Stimulated activated CD8-positive, alpha-beta memory T cell treated with anti-CD3 and anti-CD28 coated beads, Interleukin-15, amount 100 ng/mL, for 1 hour (primary cell): ENCODE data around the gene PLAU.
"Not testable (repeated sequence)": the region's sequence is repeated elsewhere in the genome, so short reads cannot be mapped to it uniquely, and the experiment has no call there.

ENCODE experiments used
- DNase-seq: peaks from one replicate; pipeline ENCODE4 v3.0.0-alpha.2; 2020; ENCODE audit warnings: low read depth

The PLAU gene

GRCh38 chr10:73898730-73899410 lies 12.1 kb upstream of the PLAU start:
- no peak for DNase-seq

GRCh38 chr10:73899423-73899822 lies 11.5 kb upstream of the PLAU start:
- no peak for DNase-seq

GRCh38 chr10:73900064-73900463 lies 10.9 kb upstream of the PLAU start:
- no peak for DNase-seq

DNA sequence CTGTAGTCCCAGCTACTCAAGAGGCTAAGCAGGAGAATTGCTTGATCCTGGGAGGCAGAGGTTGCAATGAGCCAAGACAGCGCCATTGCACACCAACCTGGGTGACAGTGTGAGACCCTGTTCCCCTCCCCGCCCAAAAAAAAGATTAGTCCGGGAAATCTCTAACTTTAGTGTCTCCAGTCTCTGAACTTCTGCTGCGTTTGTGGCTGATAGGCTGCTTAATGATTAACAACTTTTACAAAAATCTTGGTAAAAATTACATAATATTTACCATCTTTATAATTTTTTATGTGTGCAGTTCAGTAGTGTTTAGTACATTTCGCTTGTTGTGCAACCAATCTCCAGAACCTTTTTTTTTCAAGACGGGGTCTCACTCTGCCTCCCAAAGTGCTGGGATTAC lies 9.7 kb upstream of the PLAU start:
- DNase-seq: no peak

GRCh38 chr10:73902351-73902750 lies 8.6 kb upstream of the PLAU start:
- no peak for DNase-seq

DNA sequence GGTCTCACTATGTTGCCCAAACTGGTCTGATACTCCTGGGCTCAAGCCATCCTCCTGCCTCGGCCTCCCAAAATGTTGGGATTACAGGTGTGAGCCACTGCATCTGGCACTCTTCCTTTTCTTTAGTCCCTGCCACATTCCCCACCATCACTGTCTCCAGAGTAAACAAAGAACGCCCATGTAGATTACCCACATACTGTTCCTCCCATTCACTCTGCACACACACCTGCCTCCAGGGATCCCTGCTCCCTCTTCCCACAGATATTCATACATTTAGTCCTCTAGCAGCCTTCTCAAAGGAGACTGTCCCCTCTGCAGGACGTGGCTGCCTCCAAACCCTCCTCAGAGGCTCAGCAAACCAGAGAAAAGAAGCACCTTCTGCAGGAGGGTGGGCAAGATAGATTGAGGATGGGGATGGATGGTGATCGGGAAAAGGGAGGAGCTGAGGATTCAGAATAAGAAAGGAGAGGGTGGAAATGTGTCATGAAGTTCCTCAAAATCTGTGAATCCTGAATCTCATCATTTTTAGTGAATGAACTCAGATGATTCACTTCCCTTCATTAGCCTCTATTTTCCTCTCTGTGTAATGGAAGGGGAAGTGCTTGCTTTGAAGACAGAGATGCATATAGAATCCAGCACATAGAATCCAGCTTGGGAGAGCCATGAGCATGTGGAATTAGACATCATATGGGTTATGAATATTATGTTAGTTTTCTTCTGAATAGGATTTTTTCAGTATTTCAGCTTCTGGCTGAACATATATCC lies 5.5 kb upstream of the PLAU start:
- no peak for DNase-seq

DNA sequence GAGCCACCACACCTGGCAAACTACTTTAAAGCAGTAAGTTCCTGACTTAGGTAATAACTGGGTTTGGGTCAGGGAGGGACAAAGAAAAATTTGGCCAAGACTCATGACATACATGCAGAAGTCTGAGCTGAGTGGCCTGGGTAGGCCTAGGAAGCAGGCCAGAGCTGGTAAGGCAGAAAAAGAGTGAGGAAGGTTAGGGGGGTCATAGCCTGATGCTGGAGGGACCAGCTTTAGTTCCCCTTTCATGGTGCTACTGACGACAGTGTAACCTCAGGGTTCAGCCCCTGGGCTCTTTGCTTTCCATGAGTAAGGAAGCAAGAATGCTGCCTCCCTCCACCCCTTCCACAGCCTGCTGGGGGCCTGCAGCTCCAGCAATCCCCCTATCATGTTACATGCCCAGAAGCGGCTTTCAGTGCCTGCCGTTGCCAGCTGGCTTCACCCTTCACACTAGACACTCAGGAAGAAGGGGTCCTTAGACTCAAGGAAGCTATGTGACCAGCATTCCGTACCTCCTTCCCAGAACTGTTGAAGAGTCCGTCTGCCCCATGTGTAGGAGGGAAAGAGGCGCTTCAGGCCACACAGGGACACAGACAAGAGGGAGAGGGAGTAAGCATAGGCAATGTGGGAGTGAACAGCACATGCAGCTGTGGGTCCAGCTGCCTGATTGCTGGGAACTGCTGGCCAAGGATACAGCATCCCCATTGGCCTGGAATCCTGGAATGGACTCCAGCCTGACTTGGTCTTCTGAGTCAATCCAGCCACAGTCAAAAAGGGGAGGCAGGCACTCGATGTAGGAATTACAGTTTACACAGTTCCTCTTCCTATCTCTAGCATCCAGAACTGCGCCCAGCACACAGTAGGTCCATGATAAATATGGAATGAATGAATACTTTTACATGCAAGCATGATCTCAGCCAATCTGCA lies 4.1 kb upstream of the PLAU start:
- no peak for DNase-seq

- no peak for DNase-seq
Measured at GRCh38 chr10:73907841-73908517, 3.0 kb upstream of the PLAU start.

DNA sequence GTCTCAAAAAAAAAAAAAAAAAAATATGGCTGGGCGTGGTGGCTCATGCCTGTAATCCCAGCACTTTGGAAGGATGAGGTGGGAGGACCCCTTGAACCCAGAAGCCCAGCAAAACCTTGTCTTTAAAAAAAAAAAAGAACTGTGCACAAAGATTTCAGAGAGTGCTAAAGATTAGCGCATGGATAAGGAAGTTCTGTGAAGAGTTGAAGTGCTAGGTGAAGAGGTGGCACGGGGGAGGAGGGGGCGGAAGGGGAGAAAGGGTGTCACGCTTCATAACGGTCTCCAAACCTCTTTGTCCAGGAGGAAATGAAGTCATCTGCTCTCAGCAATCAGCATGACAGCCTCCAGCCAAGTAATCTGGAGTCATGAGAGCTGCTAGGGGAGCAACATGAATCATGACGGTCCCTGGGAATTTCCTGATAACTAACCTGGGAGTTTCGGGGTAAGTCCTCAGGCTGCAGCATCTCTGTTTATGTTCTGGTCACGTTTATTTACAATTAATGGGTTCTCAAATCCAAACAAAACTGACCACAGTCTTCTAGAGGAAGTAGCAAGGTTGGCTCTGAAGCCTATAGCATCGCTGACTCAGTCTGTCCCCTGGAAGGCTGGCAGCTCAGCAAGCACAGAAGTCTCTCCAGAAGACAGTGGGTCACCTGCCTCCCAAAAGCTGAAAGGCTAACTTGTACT lies 1.9 kb upstream of the PLAU start:
- no peak for DNase-seq

DNA sequence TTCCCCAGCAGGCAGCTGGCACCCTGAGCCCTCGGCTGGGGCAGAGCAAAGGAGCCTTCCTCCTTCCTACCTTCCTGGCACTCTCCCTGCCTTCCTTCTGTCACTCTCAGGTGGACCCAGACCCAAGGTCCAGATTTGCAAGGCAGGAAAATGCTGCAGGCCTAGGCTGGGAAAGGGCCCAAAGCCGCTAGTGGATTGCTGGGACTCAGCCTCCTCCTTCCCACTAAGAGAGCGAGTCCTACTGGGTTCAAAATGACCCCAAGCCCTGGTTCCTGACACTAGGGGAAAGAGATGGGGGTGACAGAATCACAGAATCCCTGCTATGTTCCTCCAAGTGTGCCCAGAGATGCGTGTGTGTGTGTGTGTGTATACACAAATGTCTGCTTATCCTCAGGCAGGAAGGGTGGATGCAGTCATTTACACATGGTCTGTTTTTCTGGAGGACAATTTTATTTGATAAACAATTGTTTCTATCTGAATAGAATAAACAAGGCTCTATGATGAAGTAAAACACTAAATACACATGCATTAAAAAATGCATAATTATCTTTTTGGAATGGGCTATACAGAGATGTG lies 1.3 kb upstream of the PLAU start:
- DNase-seq: no peak

DNA sequence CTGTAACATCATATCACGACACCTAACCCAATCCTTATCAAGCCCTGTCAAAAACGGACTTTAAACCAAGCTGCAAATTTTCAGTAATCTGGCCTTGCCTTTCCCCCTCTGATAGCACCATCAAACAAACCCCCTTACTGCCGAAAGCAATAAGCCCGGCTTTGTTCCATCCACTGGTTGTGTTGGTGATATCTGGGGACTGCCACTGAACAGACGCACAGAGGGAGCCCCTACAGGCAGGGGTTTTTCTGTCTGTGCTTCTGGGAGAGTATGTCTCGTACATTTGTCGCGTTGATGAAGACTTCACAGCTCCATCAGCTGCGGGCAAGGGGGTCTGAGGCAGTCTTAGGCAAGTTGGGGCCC lies 550 bp upstream of the PLAU start:
- no peak for DNase-seq

DNA sequence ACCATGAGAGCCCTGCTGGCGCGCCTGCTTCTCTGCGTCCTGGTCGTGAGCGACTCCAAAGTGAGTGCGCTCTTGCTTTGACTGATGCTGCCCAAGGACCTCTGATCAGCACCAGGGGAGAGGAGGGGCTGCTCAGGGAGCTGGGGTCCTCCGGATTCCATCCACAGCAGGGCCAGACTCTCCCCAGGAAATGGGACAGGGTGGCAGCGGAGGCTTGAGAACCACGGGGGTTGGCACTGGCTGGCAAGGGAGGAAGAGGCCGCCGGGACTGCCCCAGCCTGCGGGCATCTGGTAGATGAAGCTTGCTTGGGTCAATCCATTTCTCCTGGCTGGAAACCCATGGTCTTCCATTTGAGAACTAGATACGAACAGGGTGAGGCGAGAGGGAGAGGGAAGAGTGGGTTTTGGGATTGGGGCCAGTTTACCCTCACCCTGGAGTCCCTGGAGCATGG lies 647 bp downstream of the PLAU start:
- DNase-seq: no peak

GRCh38 chr10:73914036-73914435 lies 3.1 kb downstream of the PLAU start:
- no peak for DNase-seq

DNA sequence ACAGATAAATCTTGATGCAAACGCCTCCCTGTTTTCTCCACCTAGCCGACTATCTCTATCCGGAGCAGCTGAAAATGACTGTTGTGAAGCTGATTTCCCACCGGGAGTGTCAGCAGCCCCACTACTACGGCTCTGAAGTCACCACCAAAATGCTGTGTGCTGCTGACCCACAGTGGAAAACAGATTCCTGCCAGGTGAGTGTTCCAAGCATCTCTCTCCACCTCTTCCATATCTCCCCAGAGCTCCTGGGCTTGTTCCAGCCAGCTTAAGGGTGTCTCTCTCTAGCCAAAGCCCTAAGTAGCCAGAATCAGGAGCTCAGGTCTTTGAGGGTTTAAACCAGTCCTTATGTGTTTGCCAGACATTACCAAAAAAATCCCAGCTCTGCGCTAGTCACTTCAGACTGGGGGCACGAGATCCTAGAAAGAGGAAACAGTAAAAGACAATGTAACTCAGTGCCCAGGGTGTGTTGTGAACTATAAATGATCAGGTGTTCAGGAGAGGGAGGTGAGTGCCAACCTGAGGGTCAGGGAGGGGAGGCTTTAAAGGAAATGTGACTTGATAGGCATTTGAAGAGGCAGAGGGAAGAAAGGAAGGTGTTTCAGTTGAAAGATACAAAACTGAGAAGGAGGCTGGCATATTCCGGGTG lies 4.4 kb downstream of the PLAU start:
- DNase-seq: no peak

- no peak for DNase-seq
Measured at GRCh38 chr10:73916761-73917470, 6.0 kb downstream of the PLAU start.

GRCh38 chr10:73917566-73918305 lies 6.8 kb downstream of the PLAU start:
- DNase-seq: no peak

DNA sequence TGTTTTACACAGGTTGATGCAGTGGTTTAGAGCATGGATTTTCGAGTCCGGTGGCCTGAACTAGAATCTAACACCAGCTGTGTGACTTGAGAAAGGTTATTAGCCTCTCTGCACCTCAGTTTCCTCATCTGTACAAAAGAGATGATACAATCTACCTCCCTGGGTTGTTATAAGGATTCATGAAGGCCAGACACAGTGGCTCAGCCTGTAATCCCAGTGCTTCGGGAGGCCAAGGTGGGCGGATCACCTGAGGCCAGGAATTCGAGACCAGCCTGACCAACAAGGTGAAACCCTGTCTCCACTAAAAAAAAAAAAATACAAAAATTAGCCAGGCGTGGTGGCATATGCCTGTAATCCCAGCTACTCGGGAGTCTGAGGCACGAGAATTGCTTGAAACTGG lies 8.5 kb downstream of the PLAU start:
- DNase-seq: not testable (repeated sequence)

GRCh38 chr10:73920089-73920488 lies 9.2 kb downstream of the PLAU start:
- no peak for DNase-seq
